B cell (primary cell): Measurements from ENCODE around the gene ARPP19. TPM values are rescaled to one million over a fixed set of nuclear protein-coding genes. Genes with fewer than 3 reads are reported as not detected.

Source experiments
- ATAC-seq: fragments of 200-7000 bp; cut with Tn5 transposase; one replicate; pipeline ENCODE4 v1.10.0; 2021; ENCODE audit warnings: low read depth, mild to moderate bottlenecking, moderate number of reproducible peaks, moderate library complexity
- CTCF ChIA-PET: fragments of 350-600 bp; sonication (Branson Sonifier 250); formaldehyde crosslinking; loops from one replicate; lab custom pipeline; 2021; ENCODE audit warnings: antibody characterized with exemption, inconsistent platforms; lab: Charles Lee
- POLR2A ChIA-PET: fragments of 350-600 bp; sonication (Branson Sonifier 250); formaldehyde crosslinking; loops from one replicate; lab custom pipeline; 2021; ENCODE audit warnings: antibody characterized with exemption; lab: Charles Lee
- DNase-seq: peaks from one replicate; pipeline ENCODE4 v3.0.0; 2013
- H2AFZ ChIP-seq: 2 replicates; pipeline ENCODE4 v1.6.1; 2012; ENCODE audit warnings: mild to moderate bottlenecking, low read depth, low read length; ENCODE audit not compliant: insufficient read depth, poor library complexity, severe bottlenecking
- H3K27ac ChIP-seq, 2 donors: 1 replicate in 1 of 2; 2 replicates in 1 of 2; pipeline ENCODE4 v1.5.1; 2012 to 2013; ENCODE audit warnings: low read length in 2 of 2, mild to moderate bottlenecking in 2 of 2, moderate library complexity in 1 of 2
- H3K27me3 ChIP-seq, 4 experiments: fragments of 200-600 bp in 1 of 4; sonication (generic) in 1 of 4; replicated peaks in 1 of 4; 1 replicate in 2 of 4; 2 replicates in 2 of 4; pipeline versions ENCODE4 v1.6.1 to v1.7.0; 2013 to 2016; ENCODE audit warnings: low read length in 3 of 4, mild to moderate bottlenecking in 2 of 4, mixed read lengths in 1 of 4, moderate library complexity in 1 of 4; ENCODE audit not compliant: insufficient read depth in 4 of 4, control insufficient read depth in 3 of 4; ENCODE audit errors: control extremely low read depth in 1 of 4
- H3K36me3 ChIP-seq, 2 experiments: replicated peaks in 1 of 2; 1 replicate in 1 of 2; 2 replicates in 1 of 2; pipeline versions ENCODE4 v1.6.1 to v1.7.1; 2013; ENCODE audit warnings: low read length in 1 of 2; ENCODE audit not compliant: insufficient read depth in 2 of 2, control insufficient read depth in 1 of 2; ENCODE audit errors: control extremely low read depth in 1 of 2, extremely low read depth in 1 of 2
- H3K4me1 ChIP-seq, 2 donors: fragments of 200-600 bp in 1 of 2; sonication (generic) in 1 of 2; 1 replicate in 1 of 2; 2 replicates in 1 of 2; pipeline versions ENCODE4 v1.5.1 to v1.6.1; 2013 to 2017; ENCODE audit warnings: low read length in 2 of 2; ENCODE audit not compliant: control insufficient read depth in 2 of 2, insufficient read depth in 2 of 2
- H3K4me2 ChIP-seq: replicated peaks from 2 replicates; pipeline ENCODE3; 2012; ENCODE audit warnings: mild to moderate bottlenecking, low read depth, low read length; ENCODE audit not compliant: poor library complexity, severe bottlenecking
- H3K4me3 ChIP-seq, 5 experiments: fragments of 200-600 bp in 1 of 5; sonication (generic) in 1 of 5; 1 replicate in 3 of 5; 2 replicates in 2 of 5; pipeline versions ENCODE4 v1.5.1 to v1.7.0; 2011 to 2016; ENCODE audit warnings: low read length in 4 of 5, mild to moderate bottlenecking in 4 of 5, low read depth in 2 of 5, control low read depth in 1 of 5, moderate library complexity in 1 of 5; ENCODE audit not compliant: insufficient read depth in 1 of 5; ENCODE audit errors: control extremely low read depth in 1 of 5, extremely low read depth in 1 of 5
- H3K79me2 ChIP-seq: fragments of 200-600 bp; sonication (generic); one replicate; pipeline ENCODE4 v1.6.0; 2016; ENCODE audit warnings: low read length; ENCODE audit not compliant: control insufficient read depth, insufficient read depth
- H3K9ac ChIP-seq: fragments of 200-600 bp; sonication (generic); 2 replicates; pipeline ENCODE4 v1.6.1; 2017; ENCODE audit warnings: mild to moderate bottlenecking, low read length, moderate library complexity
- H3K9me3 ChIP-seq, 3 donors: one replicate each; pipeline versions ENCODE4 v1.6.1 to v1.7.1; 2013; ENCODE audit warnings: low read length in 2 of 3; ENCODE audit not compliant: control insufficient read depth in 2 of 3, insufficient read depth in 1 of 3; ENCODE audit errors: control extremely low read depth in 1 of 3
- H4K20me1 ChIP-seq: 2 replicates; pipeline ENCODE4 v1.6.0; 2012; ENCODE audit warnings: mild to moderate bottlenecking, low read length; ENCODE audit not compliant: insufficient read depth, control insufficient read depth, poor library complexity, severe bottlenecking
- H3K27ac Mint-ChIP-seq: one replicate; pipeline ENCODE4 v1.8.0; 2021; ENCODE audit warnings: mixed read lengths
- H3K27me3 Mint-ChIP-seq: one replicate; pipeline ENCODE4 v1.8.0; 2021; ENCODE audit warnings: mixed read lengths
- H3K4me1 Mint-ChIP-seq: one replicate; pipeline ENCODE4 v1.8.0; 2021; ENCODE audit warnings: mixed read lengths
- H3K4me3 Mint-ChIP-seq: one replicate; pipeline ENCODE4 v1.8.0; 2021; ENCODE audit warnings: mixed read lengths
- H3K9me3 Mint-ChIP-seq: one replicate; pipeline ENCODE4 v1.8.0; 2022; ENCODE audit warnings: mixed read lengths; ENCODE audit not compliant: insufficient read depth
- CTCF ChIP-seq: fragments of 200-600 bp; IDR thresholded peaks from one replicate; pipeline ENCODE4 v1.8.0; 2022; ENCODE audit warnings: antibody characterized with exemption, mild to moderate bottlenecking
- EZH2 ChIP-seq: IDR thresholded peaks from 2 replicates; pipeline ENCODE4 v1.6.1; 2012; ENCODE audit warnings: borderline replicate concordance, low read depth, mild to moderate bottlenecking, moderate library complexity, low read length; ENCODE audit not compliant: insufficient read depth, poor library complexity, severe bottlenecking
- WGBS: methylation state at CpG from one replicate; pipeline ENCODE4 v1.1.5; 2013; ENCODE audit warnings: missing lambda C conversion rate; ENCODE audit not compliant: insufficient coverage; 5-methylcytosine and 5-hydroxymethylcytosine counted together
- intact Hi-C: fragments of 100-400 bp; cut with micrococcal nuclease; formaldehyde crosslinking; loops from one replicate; pipeline ENCODE4 v1.10.0; 2022
- polyA plus RNA-seq: library from polyadenylated mRNA; depleted of rRNA; stranded (reverse); fragments of >200 nt; gene quantifications from 2 replicates; pipeline ENCODE4 v1.2.3, GENCODE V29; 2012
- total RNA-seq, 2 donors: library from RNA; stranded (reverse); fragments of 120-200 nt in 1 of 2; gene quantifications; 1 replicate in 1 of 2; 2 replicates in 1 of 2; pipeline versions ENCODE4 v1.2.3 to v1.2.4, GENCODE V29; 2013 to 2022

Gene ARPP19
- total and polyA plus RNA-seq, 2 donors (not counting 1 experiment from before 2014, with no cell fraction given) = 22.0 to 147 TPM

- no peaks in the 10 kb centered on the region for H3K27me3 ChIP-seq
- DNase-seq = no peak
- peak overlapping the region; percentile 93 to 99 for H3K27ac ChIP-seq
- no peaks in the 10 kb centered on the region for H3K9me3 ChIP-seq
- H4K20me1 ChIP-seq = peaks cover 22% of the 10 kb centered on the region
- Mint-ChIP-seq H3K9me3 (no peaks in the 10 kb centered on the region), H3K4me3 (peak overlapping the region; percentile 98), H3K4me1 (peaks cover 45% of the 10 kb centered on the region), H3K27ac (peak overlapping the region; percentile 98), H3K27me3 (no peaks in the 10 kb centered on the region)
- peak overlapping the region; percentile 80 for H2AFZ ChIP-seq
- H3K9ac ChIP-seq = peak overlapping the region; percentile 98
- no peak for ATAC-seq
- peaks cover 4 to 6% of the 10 kb centered on the region in 2 experiments for H3K36me3 ChIP-seq
- peaks cover 33 to 35% of the 10 kb centered on the region in 2 donors for H3K4me1 ChIP-seq
- ChIA-PET POLR2A (interaction anchor here (1.0 to 1.5 kb wide), 2 partner anchors 14 to 102 kb away, joined by 3 read pairs; no protein-coding TSS in a partner anchor), CTCF (no interaction called here)
- peak overlapping the region; percentile 61 to 83 (median 75) for H3K4me3 ChIP-seq
- intact Hi-C loops = loop anchor here (1.0 to 10.0 kb wide), 7 partner anchors 102 to 549 kb away; partner anchors contain the start of gene MAPK6
- TF ChIP-seq EZH2 = no peak
- TF ChIP-seq CTCF = no peak
- WGBS = 2% methylated on average over 20 of the region's 25 CpGs
- H3K4me2 ChIP-seq = peak overlapping the region; percentile 87
- H3K79me2 ChIP-seq = peaks cover 54% of the 10 kb centered on the region
Measured at GRCh38 chr15:52567871-52568600, 794 bp downstream of the ARPP19 start.

DNA sequence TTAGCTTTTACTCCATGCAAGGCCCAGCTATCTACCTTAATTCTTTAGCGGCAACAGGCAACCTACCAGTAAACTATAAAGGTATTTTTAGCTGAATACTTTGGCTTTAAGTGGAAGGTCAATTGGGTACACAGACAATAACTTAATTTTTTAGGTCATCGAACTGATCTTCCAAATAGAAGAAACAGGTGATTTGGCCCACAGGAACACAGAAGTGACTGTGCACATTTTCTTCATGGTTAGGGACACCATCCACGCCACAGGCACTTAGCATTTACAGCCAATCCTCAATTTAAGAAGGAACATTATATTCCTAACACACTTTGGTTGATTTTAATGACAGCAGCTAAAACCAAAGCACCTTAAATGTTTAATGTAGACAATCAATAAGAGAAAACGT lies 1.9 kb downstream of the ARPP19 start:
- Histone ChIP-seq H3K27me3 (no peaks in the 10 kb centered on the region), H3K36me3 (peaks cover 4 to 6% of the 10 kb centered on the region in 2 experiments), H3K4me1 (peaks cover 33 to 35% of the 10 kb centered on the region in 2 donors), H3K79me2 (peaks cover 66% of the 10 kb centered on the region), H3K9ac (peak overlapping the region; percentile 98), H3K4me3 (peak overlapping the region in 1 of 5 experiments; percentile 83), H2AFZ (no peak overlapping the region), H3K9me3 (no peaks in the 10 kb centered on the region), H3K4me2 (peak overlapping the region; percentile 87), H4K20me1 (peaks cover 33% of the 10 kb centered on the region), H3K27ac (peak overlapping the region in 1 of 2 donors; percentile 99)
- ATAC-seq (no peak), DNase-seq (no peak)
- TF ChIP-seq EZH2 = no peak
- TF ChIP-seq CTCF = no peak
- Mint-ChIP-seq H3K4me3 (peak overlapping the region; percentile 98), H3K27me3 (no peaks in the 10 kb centered on the region), H3K4me1 (peaks cover 48% of the 10 kb centered on the region), H3K9me3 (no peaks in the 10 kb centered on the region), H3K27ac (peak overlapping the region; percentile 50)
- CTCF ChIA-PET = interaction anchor here (1.1 kb wide), 1 partner anchor 304 kb away, joined by 3 read pairs; no protein-coding TSS in a partner anchor
- WGBS = 17% methylated on average over 1 of the region's 4 CpGs
- intact Hi-C loops = loop anchor here (5.0 to 10.0 kb wide), 2 partner anchors 310 to 382 kb away; no protein-coding TSS in a partner anchor
- POLR2A ChIA-PET = no interaction called here
